CD4-positive, alpha-beta T cell treated with Interleukin-10 for 1 hour (primary cell): ENCODE results near the gene BPGM.

ENCODE experiments used
- DNase-seq: peaks from one replicate; pipeline ENCODE4 v3.0.0-alpha.2; 2020

Gene BPGM

GRCh38 chr7:134699021-134699818, 52.6 kb downstream of the BPGM start:
- no peak for DNase-seq

- no peak for DNase-seq
These were observed 53.2 kb downstream of the BPGM start for GRCh38 chr7:134699899-134700298.

GRCh38 chr7:134701272-134701671, 54.6 kb downstream of the BPGM start:
- peak; percentile 55 for DNase-seq

- DNase-seq: no peak
These were observed 56.0 kb downstream of the BPGM start for GRCh38 chr7:134702366-134703240.

- no peak for DNase-seq
These were observed 56.6 kb downstream of the BPGM start for GRCh38 chr7:134703241-134703594.

GRCh38 chr7:134703782-134704181, 57.1 kb downstream of the BPGM start:
- no peak for DNase-seq

GRCh38 chr7:134704827-134705226, 58.2 kb downstream of the BPGM start:
- no peak for DNase-seq

- DNase-seq: no peak
These were observed 59.1 kb downstream of the BPGM start for GRCh38 chr7:134705716-134706115.

GRCh38 chr7:134706468-134706867, 59.8 kb downstream of the BPGM start:
- no peak for DNase-seq

- DNase-seq: no peak
These were observed 61.2 kb downstream of the BPGM start for GRCh38 chr7:134707663-134708378.

- no peak for DNase-seq
These were observed 62.0 kb downstream of the BPGM start for GRCh38 chr7:134708692-134709091.

- no peak for DNase-seq
These were observed 62.5 kb downstream of the BPGM start for GRCh38 chr7:134709197-134709596.

GRCh38 chr7:134710511-134710853, 63.8 kb downstream of the BPGM start:
- no peak for DNase-seq

- DNase-seq: peak; percentile 56
These were observed 64.4 kb downstream of the BPGM start for GRCh38 chr7:134710854-134711624.

- DNase-seq: no peak
These were observed 65.5 kb downstream of the BPGM start for GRCh38 chr7:134712196-134712595.

GRCh38 chr7:134714470-134715205, 68.0 kb downstream of the BPGM start:
- no peak for DNase-seq

- no peak for DNase-seq
These were observed 71.7 kb downstream of the BPGM start for GRCh38 chr7:134718211-134718875.

- no peak for DNase-seq
These were observed 73.7 kb downstream of the BPGM start for GRCh38 chr7:134720091-134720935.

- DNase-seq: no peak
These were observed 74.5 kb downstream of the BPGM start for GRCh38 chr7:134721171-134721570.

GRCh38 chr7:134722786-134723322, 76.2 kb downstream of the BPGM start:
- no peak for DNase-seq
